GM19324 (cell line): ENCODE data around the gene PRSS57.
"Not testable (repeated sequence)": the region's sequence is repeated elsewhere in the genome, so short reads cannot be mapped to it uniquely, and the experiment has no call there.

Source experiments
- ATAC-seq: cut with Tn5 transposase; IDR thresholded peaks from one replicate; pipeline ENCODE4 v1.9.1; 2021; ENCODE audit warnings: mild to moderate bottlenecking, moderate library complexity; ENCODE audit not compliant: unreplicated experiment, low FRiP score

PRSS57 gene

DNA sequence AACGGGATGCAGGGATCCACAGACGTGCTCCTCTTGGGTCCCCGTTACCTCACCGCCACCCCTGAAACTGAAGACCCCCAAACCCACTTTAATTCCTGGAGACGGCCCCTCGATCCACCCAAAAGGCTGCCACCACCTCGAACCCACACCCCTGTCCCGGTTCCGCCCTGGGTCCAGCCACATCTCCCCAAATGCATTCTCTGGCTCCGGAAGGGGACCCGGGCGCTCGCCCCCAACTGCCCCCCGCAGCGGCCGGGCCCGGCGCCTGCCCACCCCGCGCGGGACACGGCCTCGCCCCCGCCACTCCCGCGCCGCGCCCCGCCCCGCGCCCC, 19.3 kb downstream of the PRSS57 start:
- no peak for ATAC-seq

GRCh38 chr19:674282-675151, 20.7 kb downstream of the PRSS57 start:
- no peak for ATAC-seq

- ATAC-seq, result no peak
Measured at GRCh38 chr19:670609-671075, 24.6 kb downstream of the PRSS57 start.

DNA sequence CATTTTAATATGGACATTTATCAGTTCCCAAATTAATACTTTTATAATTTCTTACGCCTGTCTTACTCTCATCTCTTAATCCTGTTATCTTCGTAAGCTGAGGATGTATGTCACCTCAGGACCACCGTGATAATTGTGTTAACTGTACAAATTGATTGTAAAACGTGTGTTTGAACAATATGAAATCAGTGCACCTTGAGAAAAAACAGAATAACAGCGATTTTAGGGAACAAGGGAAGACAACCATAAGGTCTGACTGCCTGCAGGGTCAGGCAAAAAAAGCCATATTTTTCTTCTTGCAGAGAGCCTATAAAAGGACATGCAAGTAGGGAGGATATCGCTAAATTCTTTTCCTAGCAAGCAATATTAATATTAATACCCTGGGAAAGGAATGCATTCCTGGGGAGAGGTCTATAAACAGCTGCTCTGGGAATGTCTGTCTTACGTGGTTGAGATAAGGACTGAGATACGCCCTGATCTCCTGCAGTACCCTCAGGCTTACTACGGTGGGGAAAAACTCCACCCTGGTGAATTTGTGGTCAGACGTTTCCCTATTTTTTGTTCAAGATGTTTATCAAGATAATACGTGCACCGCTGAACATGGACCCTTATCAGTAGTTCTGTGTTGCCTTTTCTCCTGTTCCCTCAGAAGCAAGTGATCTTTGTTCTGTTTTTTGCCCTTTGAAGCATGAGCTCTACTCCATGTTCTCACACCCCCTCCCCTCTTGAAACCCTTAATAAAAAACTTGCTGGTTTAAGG, 26.4 kb downstream of the PRSS57 start:
- ATAC-seq, result not testable (repeated sequence)

GRCh38 chr19:666985-667573, 28.2 kb downstream of the PRSS57 start:
- ATAC-seq, result not testable (repeated sequence)

DNA sequence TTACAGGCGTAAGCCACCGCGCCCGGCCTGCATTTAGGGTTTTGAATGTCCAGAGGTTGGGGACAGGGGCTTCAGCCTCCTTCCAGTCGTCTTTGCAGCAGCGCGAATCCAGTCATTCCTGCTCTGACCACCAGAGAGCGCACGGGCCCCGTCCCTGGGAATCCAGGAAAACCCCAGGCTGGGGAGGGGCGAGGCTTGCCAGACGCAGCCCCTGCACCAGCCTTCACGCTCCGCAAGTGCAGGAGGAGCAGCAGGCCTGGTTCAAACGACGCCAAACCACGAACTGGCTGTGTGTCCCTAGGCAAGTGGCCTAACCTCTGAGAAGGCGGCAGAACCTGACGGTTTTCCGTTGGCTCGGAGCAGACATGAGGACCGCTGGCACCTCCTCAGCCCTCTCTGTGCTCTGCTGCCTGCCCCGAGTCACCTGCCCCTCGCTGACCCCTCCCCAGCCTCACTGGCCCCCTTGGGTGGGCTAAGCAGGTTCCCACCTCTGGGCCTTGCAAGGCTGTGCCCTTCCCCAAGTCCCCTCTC, 30.3 kb downstream of the PRSS57 start:
- no peak for ATAC-seq

DNA sequence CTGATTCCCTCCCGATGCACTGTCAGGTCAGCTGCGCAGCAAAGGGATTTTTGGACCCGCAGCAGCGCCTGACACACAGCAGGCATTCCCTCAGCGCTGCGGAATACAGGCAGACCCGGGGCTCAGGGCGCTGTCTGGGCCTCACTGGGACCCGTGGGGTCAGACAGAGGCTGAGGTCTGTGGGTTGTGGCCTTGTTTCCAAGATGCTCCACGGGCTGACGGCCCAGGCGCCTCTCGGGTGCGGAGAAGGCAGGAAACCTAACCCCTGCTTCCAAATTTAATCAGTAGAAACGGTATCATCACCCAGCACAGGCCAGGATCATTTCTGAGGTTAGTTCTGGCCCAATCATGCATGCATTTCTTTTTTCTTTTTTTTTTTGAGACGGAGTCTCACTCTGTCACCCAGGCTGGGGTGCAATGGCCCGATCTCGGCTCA, 31.6 kb downstream of the PRSS57 start:
- no peak for ATAC-seq

GRCh38 chr19:662962-663681, 32.1 kb downstream of the PRSS57 start, which contains the start of gene RNF126:
Gene RNF126 (minus strand): TSS chr19:663214. CDS start chr19:663121, 93 bp downstream.
- ATAC-seq, result peak; percentile 79

GRCh38 chr19:662207-662961, 32.9 kb downstream of the PRSS57 start:
- peak; percentile 7 for ATAC-seq

GRCh38 chr19:661427-662196, 33.6 kb downstream of the PRSS57 start:
- no peak for ATAC-seq

DNA sequence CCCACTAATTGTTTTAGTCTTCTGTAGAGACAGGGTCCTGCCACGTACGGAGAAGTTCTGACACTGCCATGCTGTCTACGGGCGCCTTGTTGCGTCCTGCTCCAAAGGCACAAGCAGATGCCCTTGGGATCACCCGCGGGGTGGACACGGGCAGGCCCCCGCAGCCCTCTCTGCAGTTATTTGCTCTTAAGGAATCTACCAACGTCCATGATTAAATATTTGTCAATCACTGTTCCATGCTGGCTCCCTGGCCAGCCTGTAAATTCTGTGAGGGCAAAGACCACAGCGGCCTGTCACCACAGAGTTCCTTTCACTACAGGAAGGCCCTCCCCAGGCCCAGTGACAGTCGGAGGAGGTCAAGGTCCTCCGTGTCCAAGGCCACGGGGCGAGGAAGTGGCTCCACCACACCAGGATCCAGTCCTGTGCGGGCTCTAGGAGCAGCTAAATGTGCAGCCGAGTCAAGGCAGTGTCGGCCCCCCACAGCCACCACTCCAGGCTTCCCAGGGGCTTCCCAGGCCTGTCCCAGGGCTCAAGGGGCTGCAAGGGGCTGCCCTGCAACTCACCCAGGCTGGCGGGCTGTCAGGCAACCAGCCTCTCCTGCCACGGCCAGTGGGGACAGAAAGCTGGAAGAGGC, 34.3 kb downstream of the PRSS57 start:
- ATAC-seq, result no peak

- ATAC-seq, result no peak
Measured at GRCh38 chr19:658916-659839, 36.1 kb downstream of the PRSS57 start.

GRCh38 chr19:658059-658839, 37.0 kb downstream of the PRSS57 start:
- no peak for ATAC-seq

GRCh38 chr19:657611-658010, 37.6 kb downstream of the PRSS57 start:
- ATAC-seq, result no peak

DNA sequence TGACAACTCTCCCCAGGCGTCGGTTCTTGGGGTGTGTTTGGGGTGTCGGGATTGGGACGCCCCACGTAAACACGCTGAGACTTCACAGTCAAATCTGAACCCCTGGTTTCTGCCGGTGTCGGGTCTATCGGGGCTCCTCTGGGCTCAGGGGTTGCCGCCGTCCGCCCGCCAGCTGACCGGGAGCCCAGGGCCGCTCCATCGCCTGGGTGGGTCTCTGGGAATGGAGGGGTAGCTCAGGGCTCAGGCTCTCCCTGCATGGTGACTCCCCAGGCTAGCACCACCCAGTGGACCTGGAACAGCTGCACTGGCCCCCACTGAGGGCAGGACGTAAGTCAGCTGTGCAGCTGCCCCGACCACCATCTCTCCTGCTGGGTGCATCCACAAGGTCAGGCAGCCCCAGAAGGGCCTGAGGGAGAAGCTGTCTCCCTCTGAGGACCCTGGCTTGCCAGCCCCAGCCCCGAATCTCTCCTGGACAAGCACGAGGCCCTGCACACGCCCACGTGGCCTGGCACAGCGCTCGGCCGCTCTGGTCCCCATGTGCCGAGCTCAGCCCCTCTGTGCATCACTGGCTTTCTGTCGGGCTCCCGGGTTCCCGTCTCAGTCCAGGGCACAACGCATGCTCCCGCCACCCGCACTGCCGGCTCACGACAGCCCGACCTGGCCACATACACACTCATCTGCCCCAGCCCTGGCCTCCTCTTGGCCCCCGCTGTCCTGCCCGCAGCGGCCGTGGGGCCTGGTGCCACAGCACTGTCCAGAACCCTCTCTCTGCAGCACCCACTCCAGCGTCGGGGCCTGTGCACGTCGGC, 38.3 kb downstream of the PRSS57 start:
- no peak for ATAC-seq

DNA sequence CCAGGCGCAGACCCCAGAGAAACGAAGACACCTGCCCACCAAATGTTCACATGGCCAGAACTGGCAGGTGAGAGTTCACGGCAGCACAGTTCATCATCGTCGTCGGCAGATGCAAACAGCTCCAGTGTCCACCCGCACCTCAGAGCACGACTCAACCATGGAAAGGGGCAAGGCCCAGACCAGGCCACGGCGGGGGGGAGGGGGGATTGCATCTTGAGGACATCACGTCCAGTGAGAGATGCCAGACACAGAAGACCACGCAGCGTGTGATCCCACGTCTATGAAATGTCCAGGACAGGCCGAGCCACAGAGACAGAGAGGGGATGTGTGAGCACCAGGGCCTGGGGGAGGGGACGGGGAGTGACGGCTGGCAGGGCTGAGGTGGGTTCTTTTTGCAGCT, 39.6 kb downstream of the PRSS57 start:
- no peak for ATAC-seq
